ENCODE measurements around the gene TUT1. TPM values are rescaled to one million over a fixed set of nuclear protein-coding genes. Genes with fewer than 3 reads are reported as not detected.
"Not testable (repeated sequence)": the region's sequence is repeated elsewhere in the genome, so short reads cannot be mapped to it uniquely, and the experiment has no call there.

The TUT1 gene, protein sequence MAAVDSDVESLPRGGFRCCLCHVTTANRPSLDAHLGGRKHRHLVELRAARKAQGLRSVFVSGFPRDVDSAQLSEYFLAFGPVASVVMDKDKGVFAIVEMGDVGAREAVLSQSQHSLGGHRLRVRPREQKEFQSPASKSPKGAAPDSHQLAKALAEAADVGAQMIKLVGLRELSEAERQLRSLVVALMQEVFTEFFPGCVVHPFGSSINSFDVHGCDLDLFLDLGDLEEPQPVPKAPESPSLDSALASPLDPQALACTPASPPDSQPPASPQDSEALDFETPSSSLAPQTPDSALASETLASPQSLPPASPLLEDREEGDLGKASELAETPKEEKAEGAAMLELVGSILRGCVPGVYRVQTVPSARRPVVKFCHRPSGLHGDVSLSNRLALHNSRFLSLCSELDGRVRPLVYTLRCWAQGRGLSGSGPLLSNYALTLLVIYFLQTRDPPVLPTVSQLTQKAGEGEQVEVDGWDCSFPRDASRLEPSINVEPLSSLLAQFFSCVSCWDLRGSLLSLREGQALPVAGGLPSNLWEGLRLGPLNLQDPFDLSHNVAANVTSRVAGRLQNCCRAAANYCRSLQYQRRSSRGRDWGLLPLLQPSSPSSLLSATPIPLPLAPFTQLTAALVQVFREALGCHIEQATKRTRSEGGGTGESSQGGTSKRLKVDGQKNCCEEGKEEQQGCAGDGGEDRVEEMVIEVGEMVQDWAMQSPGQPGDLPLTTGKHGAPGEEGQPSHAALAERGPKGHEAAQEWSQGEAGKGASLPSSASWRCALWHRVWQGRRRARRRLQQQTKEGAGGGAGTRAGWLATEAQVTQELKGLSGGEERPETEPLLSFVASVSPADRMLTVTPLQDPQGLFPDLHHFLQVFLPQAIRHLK
- total RNA-seq = 4.5 TPM

DNA sequence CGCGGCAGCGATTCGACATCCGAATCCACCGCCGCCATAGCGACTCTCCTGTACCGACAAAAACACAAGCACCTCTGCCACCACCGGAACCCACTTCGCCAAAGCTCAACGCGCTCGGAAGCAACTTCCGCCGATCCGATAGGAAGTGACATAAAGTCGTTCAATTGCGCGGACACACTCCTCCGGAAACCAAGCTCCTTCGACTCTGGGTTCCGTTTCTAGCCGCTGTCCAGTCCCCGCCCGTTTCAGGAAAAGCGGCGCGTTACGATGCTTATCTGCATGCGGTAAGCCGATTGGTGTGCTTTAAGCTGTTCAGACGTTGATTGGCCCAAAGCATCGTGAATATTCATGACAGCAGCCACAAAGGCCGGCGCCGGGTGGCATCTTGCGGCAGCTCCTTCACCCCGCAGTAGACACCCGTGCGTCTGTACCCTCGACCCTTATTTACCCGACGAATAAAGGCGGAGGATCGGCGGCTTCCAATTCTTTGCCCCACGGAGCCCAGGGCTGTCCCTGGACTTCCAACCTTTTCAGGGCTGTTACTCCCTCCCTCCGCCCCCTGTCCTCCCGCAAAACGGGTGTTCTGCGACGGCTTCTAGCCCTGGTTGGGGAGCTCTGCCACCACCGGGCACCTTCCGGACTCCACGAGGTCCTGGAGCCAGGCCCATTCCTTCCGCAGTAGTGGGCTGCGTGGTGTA, at the start of gene TUT1:
Gene TUT1, minus strand, starts transcription at position 76 of the 698 bp plus-strand sequence. Its CDS starts 38 bp downstream, at position 38.
- FAIRE-seq (peak; percentile 94), DNase-seq (ENCODE audit: low spot score in 2 of 2) (peak; percentile 82 to 91)

DNA sequence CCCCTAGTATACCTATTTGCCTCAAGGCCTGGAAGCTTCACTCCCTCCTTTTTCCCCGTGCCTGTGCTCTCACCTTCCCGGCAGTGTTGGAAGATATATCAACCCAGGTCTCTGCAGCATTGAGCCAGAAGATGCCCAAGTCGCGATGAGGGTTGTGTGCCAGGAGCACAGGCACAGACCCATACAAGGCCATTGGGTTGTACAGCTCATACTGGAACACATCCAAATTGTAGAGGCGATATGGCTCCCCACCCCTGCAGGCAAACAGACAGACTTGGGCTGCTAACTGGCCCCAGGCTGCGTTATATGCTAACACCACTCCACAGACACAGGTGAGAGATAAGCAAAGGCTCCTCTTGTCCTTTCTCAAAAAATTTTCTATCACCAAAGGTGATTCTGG, 41.2 kb upstream of the TUT1 start:
- DNase-seq (ENCODE audit: low spot score in 2 of 2) = no peak
- FAIRE-seq = no peak

DNA sequence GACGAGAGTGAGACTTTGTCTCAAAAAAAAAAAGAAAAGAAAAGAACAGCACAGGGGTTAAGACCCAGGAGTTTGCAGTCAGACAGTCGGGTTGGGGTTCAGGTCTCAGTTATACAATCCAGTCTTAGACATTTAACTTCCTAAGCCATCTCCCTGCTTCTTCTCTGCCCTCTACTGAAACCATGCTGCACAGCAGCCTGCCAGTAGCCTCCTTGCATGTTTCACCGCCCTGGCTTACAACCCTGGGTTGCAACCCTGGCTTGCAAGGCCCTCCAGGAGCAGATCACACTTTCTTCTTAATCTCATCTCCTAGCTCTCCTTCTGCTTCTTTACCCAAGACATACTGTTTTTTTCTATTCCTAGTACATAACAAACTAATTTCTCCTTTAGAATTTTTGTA, 36.4 kb upstream of the TUT1 start:
- FAIRE-seq (no peak), DNase-seq (ENCODE audit: low spot score in 2 of 2) (no peak)

DNA sequence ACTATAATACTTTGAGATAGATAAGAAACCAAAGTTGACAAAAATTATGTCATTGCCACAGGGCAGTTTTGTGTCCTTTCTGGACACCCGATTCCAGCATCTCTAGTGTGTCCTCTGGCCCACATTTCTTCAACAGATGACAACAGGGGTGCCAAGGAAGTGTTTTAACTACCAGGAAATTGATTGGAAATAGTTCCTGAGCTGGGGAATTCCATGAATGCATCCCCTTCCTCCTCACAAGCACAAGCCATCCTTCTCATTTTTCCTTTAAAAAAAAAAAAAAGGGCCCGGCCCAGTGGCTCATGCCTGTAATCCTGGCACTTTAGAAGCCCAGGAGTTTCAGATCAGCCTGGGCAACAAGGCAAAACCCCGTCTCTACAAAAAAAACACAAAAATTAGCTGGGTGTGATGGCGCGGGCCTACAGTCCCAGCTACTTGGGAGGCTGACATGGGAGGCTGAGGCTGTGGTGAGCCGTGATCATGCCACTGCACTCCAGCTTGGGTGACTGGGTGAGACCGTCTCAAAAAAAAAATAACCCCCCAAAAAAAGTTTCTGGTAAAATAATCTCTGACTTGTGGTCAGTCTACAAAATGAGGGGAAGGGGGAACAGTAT, 31.3 kb upstream of the TUT1 start:
- FAIRE-seq (no peak), DNase-seq (ENCODE audit: low spot score in 2 of 2) (no peak)

DNA sequence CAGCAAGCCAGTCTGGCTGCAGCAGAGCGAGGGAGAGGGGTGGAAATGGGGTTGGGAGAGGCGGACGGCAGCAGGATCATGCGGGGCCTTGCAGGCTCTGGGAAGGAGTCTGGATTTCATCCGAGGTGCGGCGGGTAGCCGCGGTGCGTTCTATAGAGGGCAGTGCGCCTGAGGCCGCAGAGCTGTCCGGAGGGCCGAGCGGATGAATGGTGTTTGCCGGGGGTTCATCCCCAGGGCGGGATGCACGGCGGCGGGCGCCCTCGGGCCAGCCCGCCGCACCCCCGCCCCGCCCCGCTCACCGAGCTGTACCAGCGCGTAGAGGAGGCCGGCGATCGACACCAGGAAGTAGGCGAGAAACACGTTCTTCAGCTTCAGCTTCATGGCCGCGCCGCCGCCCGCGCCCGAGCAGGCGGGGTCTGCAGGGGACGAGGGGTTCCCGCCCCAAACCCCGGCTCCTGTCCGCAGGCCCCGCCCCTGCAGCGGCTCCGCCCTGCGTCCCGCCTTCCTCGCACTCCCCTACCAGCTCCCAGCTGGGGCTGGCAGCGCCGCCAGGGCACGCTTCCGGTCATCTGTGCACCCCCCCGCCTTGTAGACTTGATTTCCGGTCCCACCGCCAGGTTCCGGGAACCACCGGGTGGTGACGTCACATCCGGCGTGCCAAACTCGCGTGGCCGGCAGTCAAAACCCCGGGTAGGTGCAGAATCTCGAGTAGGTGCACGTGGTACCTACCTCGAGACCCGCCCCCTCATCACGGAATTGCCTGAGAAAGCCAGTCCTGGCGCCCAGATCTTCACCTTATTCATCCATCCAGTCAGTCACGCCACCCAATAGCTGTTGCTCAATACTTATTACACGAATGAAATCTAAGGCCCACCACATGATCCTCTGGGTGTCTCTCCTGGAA, 30.5 kb upstream of the TUT1 start, which contains the start of gene B3GAT3:
Gene B3GAT3, minus strand, starts transcription at position 420 of the 904 bp plus-strand sequence. Its CDS starts 39 bp downstream, at position 381.
- FAIRE-seq (no peak), DNase-seq (ENCODE audit: low spot score in 2 of 2) (peak; percentile 99)

DNA sequence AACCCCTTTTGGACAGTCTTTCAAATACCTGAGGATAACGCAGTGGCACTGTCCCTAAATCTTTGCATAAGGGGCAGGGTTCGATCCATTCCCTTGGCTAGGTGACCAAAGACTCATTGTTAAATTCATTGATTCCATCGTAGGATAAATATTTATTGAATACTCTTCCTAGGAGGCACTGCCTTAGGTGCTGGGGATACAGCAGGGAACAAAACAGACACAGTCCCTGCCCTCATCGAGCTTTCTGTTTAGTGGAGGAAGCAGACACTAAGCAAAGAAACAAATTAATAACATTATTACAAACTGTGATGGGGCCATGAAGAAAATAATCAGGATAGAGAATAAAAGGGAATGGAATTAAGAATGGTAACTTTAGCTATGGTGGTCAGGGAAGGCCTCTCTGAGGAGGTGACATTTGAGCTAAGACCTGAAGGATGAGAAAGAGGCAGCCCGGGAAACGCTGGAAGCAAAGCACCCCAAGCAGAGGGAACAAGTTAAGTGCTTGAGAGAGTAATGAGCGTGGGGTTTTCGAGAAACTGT, 29.8 kb upstream of the TUT1 start:
- DNase-seq (ENCODE audit: low spot score in 2 of 2) (no peak), FAIRE-seq (no peak)

DNA sequence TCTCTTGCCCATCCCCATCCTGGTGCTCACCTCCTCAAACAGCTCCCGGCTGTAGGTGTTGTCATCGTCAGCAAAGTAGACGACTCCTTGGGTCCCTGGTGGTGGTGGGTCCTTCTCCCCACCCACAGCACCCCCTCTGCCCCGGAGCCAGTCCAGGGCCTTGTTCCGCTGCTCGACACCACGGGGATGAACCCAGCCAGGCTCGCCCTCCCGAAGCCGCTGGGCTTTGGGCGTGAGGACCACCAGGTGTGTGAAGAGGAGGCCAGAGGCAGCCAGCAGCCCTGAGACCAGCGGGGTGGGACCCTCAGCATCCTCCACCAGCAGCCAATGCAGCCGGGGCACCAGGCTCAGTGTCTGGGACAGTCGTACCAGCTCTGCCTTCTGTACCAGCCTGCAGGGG, 25.6 kb upstream of the TUT1 start:
- DNase-seq (ENCODE audit: low spot score in 2 of 2); FAIRE-seq: not testable (repeated sequence)

DNA sequence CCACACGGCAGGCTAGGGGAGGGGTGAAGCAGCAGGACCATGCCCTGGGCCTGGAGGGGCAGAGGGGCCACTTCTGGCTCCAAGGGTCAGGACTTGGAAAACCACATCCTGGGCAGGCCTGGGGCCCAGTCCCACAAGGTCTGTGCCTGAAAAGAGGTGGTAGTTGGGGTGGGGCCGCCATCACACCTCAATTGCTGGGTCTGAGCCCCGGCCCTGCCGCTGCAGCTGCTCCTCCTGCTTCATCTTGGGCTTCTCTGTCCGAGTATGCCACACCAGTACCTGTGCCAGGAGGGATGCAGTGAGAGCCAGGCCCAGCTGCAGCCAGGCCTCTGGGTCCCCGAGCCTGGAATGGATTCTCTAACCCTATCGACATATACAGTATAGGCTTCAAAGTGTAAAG, 24.2 kb upstream of the TUT1 start:
- FAIRE-seq (no peak), DNase-seq (ENCODE audit: low spot score in 2 of 2) (no peak)

DNA sequence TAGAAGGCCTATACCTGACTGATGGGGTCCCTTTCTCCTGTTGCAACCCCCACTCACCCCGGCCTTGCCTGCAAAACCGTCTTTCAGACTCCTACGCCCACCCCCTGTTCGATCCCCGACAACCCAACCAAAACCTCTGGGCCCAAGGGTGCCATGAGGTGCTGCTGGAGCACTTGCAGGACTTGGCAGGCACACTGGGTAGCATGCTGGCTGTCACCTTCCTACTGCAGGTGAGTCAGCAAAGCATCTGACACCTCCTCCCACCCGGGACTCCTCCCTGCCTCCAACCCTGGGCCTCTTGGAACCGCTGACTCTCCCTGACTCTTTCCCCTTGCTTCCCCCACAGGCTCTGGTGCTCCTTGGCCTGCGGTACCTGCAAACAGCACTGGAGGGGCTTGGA, 23.0 kb upstream of the TUT1 start:
- FAIRE-seq = no peak
- no peak for DNase-seq (ENCODE audit: low spot score in 2 of 2)

DNA sequence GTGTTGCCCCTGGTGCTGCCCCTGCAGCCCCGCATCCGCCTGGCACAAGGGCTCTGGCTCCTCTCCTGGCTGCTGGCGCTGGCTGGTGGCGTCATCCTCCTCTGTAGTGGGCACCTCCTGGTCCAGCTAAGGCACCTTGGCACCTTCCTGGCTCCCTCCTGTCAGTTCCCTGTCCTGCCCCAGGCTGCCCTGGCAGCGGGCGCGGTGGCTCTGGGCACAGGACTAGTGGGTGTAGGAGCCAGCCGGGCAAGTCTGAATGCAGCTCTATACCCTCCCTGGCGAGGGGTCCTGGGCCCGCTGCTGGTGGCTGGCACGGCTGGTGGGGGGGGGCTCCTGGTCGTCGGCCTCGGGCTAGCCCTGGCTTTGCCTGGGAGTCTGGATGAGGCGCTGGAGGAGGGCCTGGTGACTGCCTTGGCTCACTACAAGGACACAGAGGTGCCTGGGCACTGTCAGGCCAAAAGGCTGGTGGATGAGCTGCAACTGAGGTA, 22.0 kb upstream of the TUT1 start:
- FAIRE-seq = no peak
- no peak for DNase-seq (ENCODE audit: low spot score in 2 of 2)

DNA sequence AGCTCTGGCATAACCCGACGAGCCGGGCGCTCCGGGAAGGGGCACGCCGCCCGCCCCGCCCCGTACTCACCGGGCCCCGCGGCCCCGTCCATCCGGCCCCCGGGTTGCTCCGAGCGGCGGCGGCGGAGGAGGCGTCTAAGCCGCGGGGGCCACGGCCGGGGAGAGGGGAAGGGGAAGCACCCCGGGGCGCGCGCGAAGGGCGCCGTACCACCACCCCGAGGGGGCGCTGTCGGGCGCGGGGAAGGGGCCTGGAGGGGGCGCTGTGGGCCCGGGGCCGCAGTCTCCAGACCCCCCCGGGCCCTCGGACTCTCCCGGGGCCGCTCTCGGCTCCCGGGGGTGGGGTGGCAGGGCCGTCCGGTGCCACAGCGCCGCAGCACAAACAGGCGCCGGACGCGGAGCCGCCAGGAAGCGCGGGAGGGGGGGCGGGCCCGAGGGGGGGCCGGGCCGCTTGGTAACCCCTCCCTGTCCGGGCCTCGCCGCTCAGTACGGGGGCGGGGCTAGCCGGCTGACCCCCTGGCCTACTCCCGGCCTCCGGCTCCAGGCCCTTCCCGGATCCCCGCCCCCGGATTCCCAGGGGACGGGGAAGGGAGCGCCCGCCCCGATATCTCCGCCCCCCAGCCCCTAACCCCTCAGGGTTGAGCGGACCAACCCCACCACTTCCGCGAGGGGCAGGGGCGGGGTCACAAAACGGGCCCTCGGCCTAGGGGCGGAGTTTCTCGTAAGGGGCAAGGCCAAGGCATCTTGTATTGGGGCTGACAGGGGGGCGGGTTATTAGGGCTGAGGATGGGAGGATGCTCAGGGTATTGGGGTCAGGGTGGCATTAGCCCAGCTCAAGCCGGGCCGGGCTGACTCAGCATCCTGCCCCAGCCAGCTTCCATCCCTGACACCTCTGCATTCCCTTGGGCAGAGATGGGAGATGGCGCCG, 21.3 kb upstream of the TUT1 start, which contains the start of the genes EML3 and ROM1:
Gene EML3, minus strand, starts transcription at position 410 of the 925 bp plus-strand sequence. Its CDS starts 318 bp downstream, at position 92.
Gene ROM1, plus strand, starts transcription at position 892 of the 925 bp plus-strand sequence. Its CDS starts 25 bp downstream, at position 917.
- peak; percentile 84 to 90 for DNase-seq (ENCODE audit: low spot score in 2 of 2)
- no peak for FAIRE-seq

DNA sequence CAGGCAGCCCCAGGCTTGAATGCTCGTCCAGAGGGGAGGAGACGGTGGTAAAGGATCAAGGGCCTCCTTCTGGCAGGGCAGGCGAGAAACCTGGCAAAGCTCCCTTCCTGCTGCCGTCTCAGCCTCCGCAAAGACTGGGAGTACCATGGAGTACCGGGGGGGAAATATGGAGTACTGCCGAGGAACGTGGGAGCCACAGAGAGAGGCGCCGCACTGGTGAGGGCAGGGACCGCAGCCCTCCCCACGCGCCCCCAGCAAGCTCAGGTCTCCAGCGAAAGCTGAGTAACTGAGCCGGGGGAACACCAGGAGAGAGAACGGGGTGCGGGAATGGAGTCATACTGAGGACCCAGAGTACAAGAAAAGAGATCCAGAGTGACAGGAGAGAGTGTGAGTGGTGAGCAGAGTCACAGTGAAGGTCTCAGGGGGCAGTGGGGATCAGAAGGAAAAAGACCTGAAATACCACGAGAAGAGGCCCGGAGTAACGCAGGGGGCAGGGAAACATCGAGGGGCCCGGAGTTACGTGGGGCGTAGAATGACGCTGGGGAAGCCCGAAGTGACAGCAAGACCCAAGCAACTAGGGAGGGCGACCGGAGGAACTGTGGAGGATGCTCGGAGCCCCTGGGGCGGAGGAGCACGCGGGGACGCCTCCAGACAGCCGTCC, 20.5 kb upstream of the TUT1 start:
- FAIRE-seq = no peak

DNA sequence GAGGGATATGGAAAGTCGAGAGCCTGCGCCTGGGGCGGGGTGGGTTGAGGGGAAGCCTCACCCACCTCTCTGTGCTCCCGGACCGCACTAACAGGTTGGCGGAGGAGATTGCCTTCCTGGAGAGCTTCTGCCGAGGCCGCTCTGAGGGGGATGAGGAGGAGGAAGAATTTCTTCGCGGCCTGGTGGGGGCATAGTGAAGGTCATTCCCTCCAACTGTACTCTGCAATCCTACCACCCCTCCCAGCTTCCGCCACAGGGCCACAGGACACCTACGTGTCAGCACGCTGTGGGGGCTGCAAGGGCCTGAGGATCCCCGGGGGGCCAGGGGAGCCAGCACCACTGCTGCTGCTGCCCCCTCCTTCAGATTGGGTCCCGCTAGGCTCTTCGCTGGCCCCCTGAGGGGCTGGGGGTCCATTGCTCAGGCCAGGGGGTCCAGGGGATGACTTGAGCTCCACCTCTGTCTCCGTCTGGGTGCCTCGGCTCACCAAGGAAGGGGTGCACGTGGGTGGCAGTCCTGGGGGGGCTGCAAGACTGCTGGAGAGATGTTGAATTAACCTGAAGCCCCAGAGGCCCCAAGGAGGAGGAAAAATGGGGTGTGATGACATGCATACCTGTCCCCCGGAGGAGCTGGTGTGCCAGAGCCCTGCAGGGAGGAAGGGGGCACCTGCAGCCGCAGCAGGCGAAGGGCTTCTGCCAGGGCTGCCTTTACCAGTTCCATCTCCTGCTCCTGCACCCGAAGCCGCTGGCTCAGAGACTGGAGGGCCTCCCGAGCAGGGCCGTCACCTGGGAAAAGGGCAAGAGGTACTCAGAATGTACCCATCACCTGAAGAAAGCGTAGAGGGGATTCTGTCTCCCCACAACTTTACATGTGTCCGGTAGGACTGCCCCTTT, 19.7 kb upstream of the TUT1 start:
- FAIRE-seq = no peak
- no peak for DNase-seq (ENCODE audit: low spot score in 2 of 2)

More for the DNA sequence above, 20.5 kb upstream of the TUT1 start:
- DNase-seq (ENCODE audit: low spot score in 2 of 2) = peak in 1 of 2 donors; percentile 59

DNA sequence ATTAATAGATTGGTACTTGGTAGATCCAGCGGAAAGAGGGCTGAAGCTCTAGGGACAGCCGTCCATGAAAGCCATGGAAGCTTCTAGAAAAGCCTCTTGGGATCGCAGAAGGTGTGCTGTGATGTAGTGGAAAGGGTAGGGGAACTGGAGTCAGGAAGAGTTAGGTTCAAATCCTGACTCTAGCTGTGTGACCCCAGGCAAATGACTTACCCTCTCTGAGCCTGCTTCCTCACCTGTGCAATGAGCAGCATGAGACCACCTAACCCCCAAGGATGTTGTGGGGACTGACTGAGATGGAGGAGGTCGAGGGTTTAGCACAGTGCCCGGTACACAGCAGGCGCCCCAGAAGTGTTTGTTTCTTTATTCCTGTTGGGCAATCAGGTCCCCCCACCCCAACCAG, 19.1 kb upstream of the TUT1 start:
- FAIRE-seq = no peak
- no peak for DNase-seq (ENCODE audit: low spot score in 2 of 2)

DNA sequence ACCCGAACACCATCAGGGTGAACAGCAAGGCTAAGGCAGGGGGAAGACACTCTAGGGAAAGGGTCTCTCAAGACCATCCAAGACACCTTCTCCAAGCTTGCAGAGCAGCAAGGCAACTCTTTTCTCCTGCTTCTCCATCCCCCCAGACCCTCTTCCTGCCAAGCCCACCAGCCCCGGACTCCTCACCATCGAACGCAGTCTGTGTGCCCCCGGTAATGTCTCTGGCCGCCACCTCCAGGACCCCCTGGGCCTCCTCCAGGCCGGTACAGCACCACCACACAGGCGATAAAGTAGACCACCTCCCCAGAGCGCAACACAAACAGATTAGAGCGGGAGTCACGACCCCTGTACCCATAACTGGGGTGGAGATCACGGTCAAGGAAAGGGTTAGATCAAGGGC, 17.5 kb upstream of the TUT1 start:
- DNase-seq (ENCODE audit: low spot score in 2 of 2) (no peak), FAIRE-seq (no peak)

DNA sequence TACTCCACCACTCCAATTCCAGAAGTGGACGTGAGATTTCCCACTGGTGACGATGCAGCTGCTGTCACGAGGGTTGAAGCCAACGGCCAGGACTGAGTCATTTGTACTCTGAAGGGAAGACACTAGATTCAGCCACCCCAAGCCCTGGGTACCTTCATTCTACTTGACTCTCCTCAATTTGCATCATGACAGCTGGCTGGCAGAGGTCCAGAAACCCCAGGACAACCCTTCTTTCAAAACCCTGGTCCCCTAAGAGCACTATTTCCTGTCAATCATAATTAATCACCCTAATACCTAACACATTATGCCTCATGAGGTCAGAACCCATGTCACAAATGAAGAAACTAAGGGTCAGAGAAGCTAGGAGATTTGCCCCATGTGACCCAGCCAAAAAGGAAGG, 16.4 kb upstream of the TUT1 start:
- no peak for FAIRE-seq
- no peak for DNase-seq (ENCODE audit: low spot score in 2 of 2)
